Medulla oblongata (tissue), 1 donor: Measurements from ENCODE around the gene SH3RF3.
"Not testable (repeated sequence)": the region's sequence is repeated elsewhere in the genome, so short reads cannot be mapped to it uniquely, and the experiment has no call there.

Experiments used
- DNase-seq: peaks from one replicate; pipeline ENCODE4 v3.0.0-alpha.2; 2015; ENCODE audit errors: extremely low spot score

The SH3RF3 gene

DNA sequence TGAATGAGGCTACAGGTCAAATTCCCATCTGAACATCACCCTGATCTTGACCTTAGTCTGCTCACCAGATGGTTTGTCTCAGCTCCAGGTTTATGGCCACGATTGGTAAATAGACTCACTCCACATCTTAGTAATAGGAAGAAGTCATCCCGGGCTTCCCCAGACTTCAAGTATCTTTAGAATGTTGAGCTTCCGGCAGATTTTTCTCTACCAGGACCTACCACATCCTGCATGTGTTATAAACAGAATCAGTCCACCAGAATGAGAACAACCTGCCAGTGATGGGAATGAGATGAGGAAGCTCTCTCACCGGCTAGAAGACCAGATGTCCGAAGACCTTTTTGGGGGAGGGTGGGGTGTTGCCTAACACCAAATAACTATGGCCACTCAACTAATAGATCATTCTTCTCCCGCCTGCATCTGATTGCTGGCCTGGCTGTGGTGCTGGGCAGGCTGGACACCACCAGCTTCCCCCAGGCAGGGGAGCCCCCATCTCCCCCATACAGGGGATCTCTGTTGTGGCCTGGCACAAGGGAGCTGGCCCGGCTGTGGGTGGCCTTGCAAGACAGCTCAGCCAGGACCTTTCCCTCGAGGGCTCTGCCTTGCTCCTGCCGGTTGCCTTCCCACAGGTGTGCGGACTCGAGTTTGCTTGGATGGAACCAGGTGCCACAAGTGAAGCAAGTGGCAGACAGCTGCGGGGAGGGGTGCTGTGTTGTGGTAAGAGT is 88.5 kb downstream of the SH3RF3 start:
- peak; percentile 42 for DNase-seq

DNA sequence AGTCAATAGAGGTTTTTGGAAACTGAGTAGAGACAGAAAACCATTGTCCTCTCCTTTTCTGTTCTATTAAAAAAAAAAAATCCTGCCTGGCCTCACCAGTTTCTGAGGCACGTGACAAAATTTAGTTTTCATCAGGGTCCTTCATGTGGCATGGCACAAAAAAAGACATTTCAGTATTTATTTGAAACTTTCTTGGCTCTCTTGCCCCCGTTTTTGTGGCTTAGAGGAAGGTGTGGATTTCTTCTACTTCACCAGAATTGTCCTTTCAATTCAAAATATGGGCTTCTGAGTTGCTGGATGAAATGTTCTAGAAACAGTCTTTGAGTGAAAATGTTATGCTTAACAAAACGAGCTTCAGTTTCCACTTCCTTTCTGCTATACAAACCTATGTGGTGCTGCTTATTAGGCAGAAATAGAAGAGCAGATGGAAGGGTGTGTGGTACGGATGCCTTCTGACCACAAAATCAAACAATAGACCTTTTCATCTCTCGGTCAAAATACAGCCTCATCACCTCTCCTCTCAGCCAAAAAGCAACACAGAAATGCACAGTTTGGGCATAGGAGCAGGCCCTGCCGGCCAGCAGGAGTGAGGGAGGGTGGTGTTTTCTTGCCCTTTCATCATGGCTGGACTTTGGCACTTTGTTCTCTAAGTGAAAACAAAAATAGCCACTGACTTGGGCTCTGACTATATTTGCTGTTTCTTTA is 89.2 kb downstream of the SH3RF3 start:
- peak; percentile 56 for DNase-seq

GRCh38 chr2:109218792-109219126 is 89.8 kb downstream of the SH3RF3 start:
- DNase-seq = no peak

DNA sequence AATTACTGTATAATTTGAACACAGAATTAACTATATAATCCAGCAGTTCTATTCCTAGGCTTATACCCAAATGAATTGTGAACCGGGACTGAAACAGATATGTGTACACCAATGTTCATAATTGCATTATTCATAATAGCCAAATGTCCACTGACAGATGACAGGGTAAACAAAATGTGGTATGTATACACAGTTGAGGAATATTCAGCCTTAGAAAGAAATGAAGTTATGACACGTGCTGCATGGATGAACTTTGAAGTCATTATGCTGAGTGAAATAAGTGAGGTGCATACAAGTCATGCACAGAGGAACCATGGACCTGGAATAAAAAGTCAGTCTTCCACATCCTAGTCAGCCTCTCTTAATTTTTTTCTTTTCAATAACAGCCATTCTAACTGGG is 91.9 kb downstream of the SH3RF3 start:
- no peak for DNase-seq

- DNase-seq = not testable (repeated sequence)
Observed at GRCh38 chr2:109221316-109221715, 92.3 kb downstream of the SH3RF3 start.

DNA sequence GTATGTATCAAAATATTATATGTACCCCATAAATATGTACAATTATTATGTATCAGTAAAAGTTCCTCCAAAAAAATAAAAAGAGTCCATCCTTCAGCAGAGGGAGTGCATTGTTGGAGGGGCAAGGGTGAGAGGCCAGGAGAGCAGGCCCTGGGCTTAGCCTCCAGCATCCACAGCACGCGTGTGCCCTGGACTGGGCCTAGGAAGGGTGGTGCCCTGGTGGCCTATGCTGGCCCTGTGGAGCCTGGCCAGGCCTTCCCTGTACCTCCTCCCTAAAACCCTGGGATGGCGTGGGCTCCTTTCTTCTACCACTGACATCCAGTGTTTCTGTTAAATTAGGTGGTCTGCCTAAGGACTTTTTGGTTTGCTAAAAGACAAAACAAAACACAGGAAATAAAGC is 93.4 kb downstream of the SH3RF3 start:
- DNase-seq = no peak

GRCh38 chr2:109222825-109223471 is 93.9 kb downstream of the SH3RF3 start:
- no peak for DNase-seq

GRCh38 chr2:109223490-109223889 is 94.5 kb downstream of the SH3RF3 start:
- DNase-seq = no peak

GRCh38 chr2:109224341-109224740 is 95.3 kb downstream of the SH3RF3 start:
- DNase-seq = not testable (repeated sequence)

GRCh38 chr2:109225170-109225782 is 96.3 kb downstream of the SH3RF3 start:
- DNase-seq = no peak

GRCh38 chr2:109226128-109226527 is 97.1 kb downstream of the SH3RF3 start:
- peak; percentile 56 for DNase-seq

GRCh38 chr2:109226622-109227021 is 97.6 kb downstream of the SH3RF3 start:
- DNase-seq = no peak

GRCh38 chr2:109229094-109229675 is 100.2 kb downstream of the SH3RF3 start:
- no peak for DNase-seq

- DNase-seq = no peak
Observed at GRCh38 chr2:109230941-109231420, 102.0 kb downstream of the SH3RF3 start.

DNA sequence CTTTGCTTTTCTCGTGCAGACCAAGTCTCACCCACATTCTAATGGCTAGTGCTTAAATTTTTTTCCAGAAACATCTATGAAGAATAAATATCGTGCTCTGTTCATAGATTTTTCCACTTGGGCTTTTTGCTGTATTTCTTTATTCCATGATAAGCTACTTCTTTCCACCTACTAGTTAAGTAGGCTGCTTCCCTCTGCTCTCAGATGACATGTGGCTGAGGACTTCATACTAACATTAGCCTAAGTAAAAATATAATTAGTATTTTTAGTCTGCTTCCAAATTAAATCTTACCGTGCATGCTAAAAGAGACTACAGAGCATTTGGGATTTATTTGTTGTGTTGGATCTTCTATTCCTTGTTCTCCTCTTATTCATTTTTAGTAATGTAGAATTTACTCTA is 102.4 kb downstream of the SH3RF3 start:
- no peak for DNase-seq

DNA sequence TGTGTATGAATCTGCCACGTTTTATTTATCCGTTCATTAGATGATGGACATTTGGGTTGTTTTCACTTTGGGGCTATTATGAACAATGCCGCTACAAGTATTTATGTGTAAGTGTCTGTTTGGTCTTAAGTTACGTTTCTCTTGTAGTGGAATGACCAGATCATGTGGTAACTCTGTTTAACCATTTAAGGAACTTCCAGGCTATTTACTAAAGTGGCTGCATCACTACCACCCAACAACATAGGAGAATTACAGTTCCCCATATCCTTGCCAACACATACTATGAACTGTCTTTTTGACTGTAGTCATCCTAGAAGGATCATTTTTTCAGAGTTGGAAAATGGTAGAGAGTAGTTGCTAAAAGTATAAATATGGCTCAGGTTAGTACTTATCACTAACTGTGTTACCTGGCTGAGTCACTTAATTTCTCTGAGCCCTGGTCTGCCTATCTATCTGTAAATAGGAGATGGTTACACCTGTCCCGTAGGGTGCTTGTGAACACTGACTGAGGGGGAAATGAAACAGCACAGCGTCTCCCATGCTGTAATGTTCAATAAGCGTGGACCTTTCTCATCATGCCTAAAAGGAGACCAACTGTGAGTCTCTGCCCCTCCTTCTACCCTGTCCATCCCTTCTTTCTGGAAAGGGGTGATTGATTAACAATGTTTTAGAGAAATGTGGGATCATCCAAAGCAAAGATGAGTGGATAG is 103.1 kb downstream of the SH3RF3 start:
- no peak for DNase-seq

GRCh38 chr2:109232909-109233308 is 103.9 kb downstream of the SH3RF3 start:
- DNase-seq = no peak

DNA sequence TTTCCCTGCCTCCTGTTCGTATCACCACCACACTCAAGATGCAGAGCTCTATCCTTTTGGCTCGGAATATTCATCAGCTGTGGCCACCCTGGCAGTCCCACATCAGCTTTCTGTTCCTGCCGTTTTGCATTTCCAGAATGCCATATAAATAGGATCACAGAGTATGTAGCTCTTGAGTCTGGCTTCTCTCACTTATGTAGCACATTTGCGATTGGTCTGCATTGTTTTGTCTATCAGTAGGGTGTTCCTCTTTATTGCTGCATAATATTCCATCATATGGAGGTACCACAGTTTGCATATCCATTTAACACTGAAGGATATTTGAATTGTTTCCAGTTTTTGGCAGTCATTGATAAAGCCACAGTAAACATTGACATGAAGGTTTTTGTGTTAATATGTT is 104.6 kb downstream of the SH3RF3 start:
- DNase-seq = no peak

- DNase-seq = no peak
Observed at GRCh38 chr2:109234355-109234754, 105.3 kb downstream of the SH3RF3 start.

DNA sequence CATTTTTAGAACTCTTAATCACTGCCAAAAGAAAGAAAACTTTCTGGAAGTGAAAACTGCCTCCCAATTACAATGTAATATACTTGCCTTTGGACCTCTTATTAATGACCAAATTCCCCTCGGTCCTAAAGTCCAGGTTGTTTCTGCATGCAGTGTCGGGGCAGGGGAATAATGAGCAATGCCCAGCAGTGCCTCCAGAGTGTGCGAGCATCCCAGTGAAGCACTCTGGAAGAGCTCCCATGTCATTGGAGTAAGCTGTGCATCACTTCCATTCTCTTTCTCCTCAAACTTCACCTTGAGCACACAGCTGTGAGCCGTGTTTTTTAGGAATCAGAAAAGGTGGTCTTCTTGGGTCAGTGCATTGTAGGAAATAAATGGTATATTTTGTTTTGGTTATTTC is 107.1 kb downstream of the SH3RF3 start:
- DNase-seq = no peak

DNA sequence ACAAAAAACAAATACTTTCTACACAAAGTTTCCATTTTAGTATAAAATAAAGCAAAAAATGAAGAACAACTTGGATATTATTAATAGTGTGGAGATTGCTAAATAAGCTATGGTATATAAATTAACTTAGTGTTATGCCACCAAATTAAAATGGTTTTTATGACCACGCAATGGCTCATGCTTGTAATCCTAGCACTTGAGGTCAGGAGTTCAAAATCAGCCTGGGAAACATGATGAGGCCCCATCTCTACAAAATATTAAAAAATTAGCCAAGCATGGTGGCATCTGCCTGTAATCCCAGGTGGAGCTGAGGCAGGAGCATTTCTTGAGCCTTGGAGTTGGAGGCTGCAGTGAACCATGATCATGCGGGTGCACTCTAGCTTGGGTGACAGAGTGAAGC is 108.8 kb downstream of the SH3RF3 start:
- no peak for DNase-seq
